ENCODE measurements around the gene PYGO1.

GRCh38 chr15:55613727-55614126 lies 25.6 kb upstream of the PYGO1 start:
- TF ChIP-seq CTCF (IDR thresholded peaks at IDR 0.05), result no peak
- TF ChIP-seq POLR2AphosphoS5 (IDR thresholded peaks at IDR 0.05), result no peak
- no peak for TF ChIP-seq POLR2A (IDR thresholded peaks at IDR 0.05)
